Fibroblast of pulmonary artery (primary cell): Measurements from ENCODE around the gene MLEC.

ENCODE experiments used
- DNase-seq: peaks from one replicate; pipeline ENCODE4 v3.0.0-alpha.2; 2010; ENCODE audit warnings: low read depth
- H3K4me3 ChIP-seq: replicated peaks from 2 replicates; pipeline ENCODE4 v1.5.1; 2011; ENCODE audit warnings: low read depth, mild to moderate bottlenecking, control low read depth, low read length, moderate library complexity
- CTCF ChIP-seq: IDR thresholded peaks from 2 replicates; pipeline ENCODE4 v1.5.1; 2011; ENCODE audit warnings: mild to moderate bottlenecking, control low read depth, low read length, inconsistent platforms; ENCODE audit errors: missing control alignments

Gene MLEC

GRCh38 chr12:120693848-120694247 is 6.9 kb downstream of the MLEC start:
- H3K4me3 ChIP-seq, result no peak overlapping the region
- no peak for TF ChIP-seq CTCF
- DNase-seq, result no peak

- no peak overlapping the region for H3K4me3 ChIP-seq
- no peak for DNase-seq
- TF ChIP-seq CTCF, result no peak
These were observed 9.7 kb downstream of the MLEC start for GRCh38 chr12:120696626-120697025.

GRCh38 chr12:120697344-120697743 is 10.4 kb downstream of the MLEC start:
- TF ChIP-seq CTCF, result no peak
- no peak overlapping the region for H3K4me3 ChIP-seq
- DNase-seq, result no peak

- no peak for TF ChIP-seq CTCF
- no peak for DNase-seq
- no peak overlapping the region for H3K4me3 ChIP-seq
These were observed 11.7 kb downstream of the MLEC start for GRCh38 chr12:120698665-120699064.

- no peak overlapping the region for H3K4me3 ChIP-seq
- no peak for TF ChIP-seq CTCF
- DNase-seq, result no peak
These were observed 12.6 kb downstream of the MLEC start for GRCh38 chr12:120699553-120699952.

GRCh38 chr12:120700886-120701285 is 13.9 kb downstream of the MLEC start:
- no peak for DNase-seq
- H3K4me3 ChIP-seq, result no peak overlapping the region
- no peak for TF ChIP-seq CTCF

- no peak for DNase-seq
- TF ChIP-seq CTCF, result no peak
- H3K4me3 ChIP-seq, result no peak overlapping the region
These were observed 15.7 kb downstream of the MLEC start for GRCh38 chr12:120702637-120703036.
